ENCODE results near the gene KISS1R.
A peak's percentile ranks its signal among the peaks of the same experiment; 100 is the strongest.
"Not testable (repeated sequence)": the region's sequence is repeated elsewhere in the genome, so short reads cannot be mapped to it uniquely, and the experiment has no call there.

KISS1R gene

DNA sequence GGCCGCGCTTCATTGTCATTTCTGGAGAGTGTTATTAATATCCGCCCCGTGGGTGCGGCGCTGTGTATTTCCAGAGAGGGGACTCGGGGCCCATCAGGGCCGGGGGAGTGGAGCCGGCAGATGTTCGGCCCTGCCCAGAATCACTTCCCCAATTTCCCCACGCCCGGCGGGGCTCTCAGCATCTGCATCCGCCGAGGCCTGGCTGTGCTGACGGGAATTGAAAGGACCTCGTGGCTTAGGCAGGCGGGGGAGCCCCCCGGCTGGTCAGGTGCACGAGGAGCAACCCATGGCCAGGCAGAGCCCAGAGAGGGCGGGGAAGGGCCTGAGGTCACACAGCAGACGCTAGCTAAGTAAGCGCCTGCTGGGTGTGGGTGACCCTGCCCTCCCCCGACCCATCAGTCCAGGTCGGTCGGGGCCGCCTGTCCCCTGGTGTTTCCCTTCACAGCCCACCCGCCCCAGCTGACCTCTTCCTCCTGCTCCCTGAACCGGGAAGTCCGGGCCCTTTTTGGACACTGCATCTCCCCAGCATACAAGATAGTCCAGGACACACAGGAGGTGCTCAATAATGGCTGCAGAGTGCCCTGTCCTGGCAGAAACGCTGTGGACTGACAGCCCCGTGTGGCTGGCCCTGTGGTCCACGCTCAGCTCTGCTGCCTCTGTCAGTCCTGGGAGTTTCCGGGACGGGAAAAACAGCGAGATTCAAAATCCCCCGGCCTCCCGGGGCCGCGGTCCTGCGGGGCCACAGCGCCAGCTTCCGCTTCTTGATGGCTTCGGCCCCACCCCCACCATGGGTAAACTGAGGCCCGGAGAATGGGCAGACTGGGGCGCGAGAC lies 30.8 kb downstream of the KISS1R start:
- FAIRE-seq (peak; percentile 99), DNase-seq (ENCODE audit: extremely low spot score, insufficient read length, low read depth) (peak; percentile 75)

DNA sequence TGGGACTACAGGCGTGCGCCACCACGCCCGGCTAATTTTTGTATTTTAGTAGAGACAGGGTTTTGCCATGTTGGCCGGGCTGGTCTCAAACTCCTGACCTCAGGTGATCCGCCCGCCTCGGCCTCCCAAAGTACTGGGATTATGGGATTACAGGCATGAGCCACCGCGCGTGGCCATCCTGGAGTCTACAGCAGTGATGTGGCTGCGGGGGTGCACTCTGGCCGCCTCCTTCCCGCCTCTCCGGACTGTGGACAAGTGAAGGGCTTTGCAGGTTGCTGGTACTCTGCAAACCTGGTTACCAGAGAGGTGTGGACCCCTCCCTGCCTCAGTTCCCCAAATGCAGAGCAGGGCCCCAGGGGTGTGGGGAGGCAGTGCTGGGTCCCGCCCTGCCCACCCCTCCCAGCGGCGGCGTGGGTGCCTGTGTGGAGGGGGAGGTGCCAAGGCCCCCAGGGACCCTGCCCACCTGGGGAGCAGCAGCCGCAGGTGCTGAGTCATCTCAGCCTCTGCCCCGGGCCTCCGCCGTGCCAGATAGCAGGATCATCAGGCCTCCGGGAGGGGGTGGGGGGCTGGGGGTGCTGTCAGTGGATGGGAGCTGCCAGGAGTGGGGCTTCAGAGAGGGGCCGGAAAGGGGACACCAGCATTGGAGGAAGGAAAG lies 31.8 kb downstream of the KISS1R start:
- DNase-seq (ENCODE audit: extremely low spot score, insufficient read length, low read depth) (no peak), FAIRE-seq (peak; percentile 60)

DNA sequence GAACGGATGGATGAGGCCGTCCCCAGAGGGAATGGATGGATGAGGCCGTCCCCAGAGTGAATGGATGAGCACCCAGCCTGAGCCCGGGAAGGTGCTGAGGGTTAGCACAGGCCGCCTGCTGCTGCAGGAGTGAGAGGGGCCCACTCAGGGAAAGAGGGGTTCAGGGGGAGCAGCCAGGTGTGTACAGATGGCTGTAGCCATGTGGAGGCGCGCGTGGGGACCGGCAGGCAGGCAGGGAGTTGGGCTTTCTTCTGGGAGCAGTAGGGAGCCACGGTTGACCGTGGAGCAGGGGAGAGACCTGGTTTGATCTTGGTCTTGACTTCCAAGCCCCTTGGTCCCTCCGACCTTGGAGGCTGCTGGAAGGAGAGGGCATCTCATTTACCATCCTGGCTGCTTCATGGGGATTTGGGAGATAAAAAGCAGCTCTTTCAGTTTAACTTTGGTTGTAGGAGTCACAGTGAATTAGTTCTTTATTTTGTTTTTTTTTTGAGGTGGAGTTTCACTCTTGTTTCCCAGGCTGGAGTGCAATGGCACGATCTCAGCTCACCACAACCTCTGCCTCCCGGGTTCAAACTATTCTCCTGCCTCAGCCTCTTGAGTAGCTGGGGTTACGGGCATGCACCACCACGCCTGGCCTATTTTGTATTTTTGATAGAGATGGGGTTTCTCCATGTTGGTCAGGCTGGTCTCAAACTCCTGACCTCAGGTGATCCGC lies 33.4 kb downstream of the KISS1R start:
- peak; percentile 73 for FAIRE-seq
- no peak for DNase-seq (ENCODE audit: extremely low spot score, insufficient read length, low read depth)

DNA sequence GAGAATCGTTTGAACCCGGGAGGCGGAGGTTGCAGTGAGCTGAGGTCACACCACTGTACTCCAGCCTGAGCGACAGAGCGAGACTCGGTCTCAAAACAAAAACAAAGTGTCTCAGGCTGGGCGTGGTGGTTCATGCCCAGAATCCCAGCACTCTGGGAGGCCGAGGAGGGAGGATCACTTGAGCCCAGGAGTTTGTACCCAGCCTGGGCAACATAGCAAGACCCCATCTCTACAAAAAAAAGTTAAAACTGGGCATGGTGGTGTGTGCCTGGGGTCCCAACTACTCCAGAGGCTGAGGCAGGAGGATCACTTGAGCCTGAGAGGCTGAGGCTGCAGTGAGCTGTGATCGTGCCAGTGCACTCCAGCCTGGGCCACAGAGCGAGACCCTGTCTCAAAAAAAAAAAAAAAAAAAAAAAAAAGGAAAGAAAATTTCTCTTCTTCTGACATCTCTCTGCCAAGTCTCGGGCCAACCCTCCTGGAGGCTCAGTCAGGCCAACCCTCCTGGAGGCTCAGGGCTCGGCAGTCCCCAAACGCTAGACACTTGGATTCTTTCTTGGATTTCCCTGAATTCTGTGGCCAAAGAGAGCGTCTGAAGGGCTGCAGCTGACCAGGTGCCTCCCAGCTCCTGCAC lies 35.0 kb downstream of the KISS1R start:
- no peak for DNase-seq (ENCODE audit: extremely low spot score, insufficient read length, low read depth)
- FAIRE-seq = no peak

DNA sequence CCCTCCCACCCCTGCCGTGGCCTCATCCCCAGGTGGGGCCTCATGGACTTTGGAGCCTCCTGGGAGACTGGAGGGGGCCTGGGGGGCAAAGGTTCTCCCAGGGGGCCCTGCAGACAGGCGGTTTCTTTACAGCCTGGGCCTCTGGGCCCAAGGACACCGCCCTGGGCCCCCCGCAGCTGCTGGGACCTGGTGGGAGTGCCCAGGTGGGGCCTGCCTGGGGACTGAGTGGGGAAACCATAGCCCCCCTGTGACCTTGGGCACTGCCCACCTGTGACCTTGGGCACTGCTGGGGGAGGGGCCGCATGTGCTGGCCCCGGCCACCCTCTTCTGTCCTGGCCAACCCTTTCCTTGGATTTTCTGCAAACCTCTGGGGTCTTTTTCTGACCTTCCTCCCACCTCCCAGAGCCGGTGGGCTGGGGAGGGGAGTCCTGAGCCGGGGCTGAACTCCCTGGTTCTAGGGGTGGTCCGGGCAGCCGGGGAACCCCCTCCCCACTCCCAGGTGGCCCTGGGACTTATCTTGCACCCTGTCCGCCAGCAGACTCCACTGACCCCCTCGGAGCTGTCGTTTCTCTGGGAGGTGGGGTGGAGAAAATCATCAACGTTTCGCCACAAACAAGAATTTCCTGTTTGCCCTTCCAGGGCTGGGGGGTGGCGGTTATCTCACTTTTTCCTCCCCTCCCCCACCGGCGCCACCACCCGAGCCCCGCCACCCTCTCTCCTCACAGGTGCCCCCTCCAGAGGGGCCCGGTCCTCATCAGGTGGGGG lies 35.7 kb downstream of the KISS1R start:
- DNase-seq (ENCODE audit: extremely low spot score, insufficient read length, low read depth) (no peak), FAIRE-seq (peak; percentile 71)

DNA sequence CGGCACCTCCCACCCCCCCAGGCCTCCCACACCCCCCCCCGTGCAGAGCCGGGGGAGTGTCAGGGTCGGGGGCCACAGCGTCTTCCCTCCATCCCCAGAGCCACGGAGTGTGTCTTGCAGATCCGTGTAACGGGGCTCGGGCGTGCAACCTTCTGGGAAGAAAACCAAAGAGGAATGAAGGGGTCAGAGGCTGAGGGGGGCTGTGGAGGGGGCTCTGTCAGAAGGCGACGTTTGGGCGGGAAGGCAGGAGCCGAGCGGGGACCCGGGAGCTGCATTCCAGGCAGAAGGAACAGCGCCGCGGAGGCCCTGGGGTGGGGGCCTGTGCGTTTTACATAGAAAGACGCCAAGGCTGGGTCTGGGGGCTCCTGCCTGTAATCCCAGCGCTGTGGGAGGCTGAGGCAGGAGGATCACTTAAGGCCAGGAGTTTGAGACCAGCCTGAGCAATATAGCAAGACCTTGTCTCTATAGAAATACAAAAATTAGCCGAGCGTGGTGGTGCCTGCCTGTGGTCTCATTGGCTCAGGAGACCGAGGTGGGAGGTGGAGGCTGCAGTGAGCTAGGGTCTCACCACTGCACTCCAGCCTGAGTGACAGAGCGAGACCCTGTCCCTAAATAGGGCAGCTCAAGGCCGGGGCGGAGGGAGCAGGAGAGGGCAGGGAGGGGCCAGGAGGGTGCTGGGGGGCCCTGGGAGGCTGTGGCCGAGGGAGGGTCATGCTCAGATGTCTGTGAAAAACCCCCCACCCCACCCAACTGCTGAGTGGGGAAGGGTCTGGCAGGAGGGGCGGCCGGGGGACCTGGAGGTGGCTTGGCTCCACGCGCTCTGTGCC lies 36.5 kb downstream of the KISS1R start:
- no peak for DNase-seq (ENCODE audit: extremely low spot score, insufficient read length, low read depth)
- no peak for FAIRE-seq

DNA sequence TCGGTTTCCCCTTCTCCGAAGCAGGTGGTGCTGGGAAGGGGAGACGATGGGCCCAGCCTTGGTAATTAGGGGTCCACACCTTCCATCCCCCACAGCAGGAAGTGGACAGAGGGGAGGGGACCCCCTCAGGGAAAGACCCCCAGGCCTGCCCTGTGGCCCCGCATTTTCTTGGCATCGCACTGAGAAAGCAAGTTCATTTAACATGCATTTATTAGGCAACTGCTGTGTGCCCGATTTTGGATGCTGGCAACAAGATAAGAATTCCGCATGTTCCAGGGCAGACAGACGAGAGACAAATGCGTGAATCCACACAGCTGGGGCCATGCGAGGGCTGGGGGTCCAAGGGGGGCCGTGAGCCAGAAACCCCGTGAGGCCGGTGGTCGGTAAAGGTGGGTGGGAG lies 37.1 kb downstream of the KISS1R start:
- DNase-seq (ENCODE audit: extremely low spot score, insufficient read length, low read depth) (no peak), FAIRE-seq (peak; percentile 60)

DNA sequence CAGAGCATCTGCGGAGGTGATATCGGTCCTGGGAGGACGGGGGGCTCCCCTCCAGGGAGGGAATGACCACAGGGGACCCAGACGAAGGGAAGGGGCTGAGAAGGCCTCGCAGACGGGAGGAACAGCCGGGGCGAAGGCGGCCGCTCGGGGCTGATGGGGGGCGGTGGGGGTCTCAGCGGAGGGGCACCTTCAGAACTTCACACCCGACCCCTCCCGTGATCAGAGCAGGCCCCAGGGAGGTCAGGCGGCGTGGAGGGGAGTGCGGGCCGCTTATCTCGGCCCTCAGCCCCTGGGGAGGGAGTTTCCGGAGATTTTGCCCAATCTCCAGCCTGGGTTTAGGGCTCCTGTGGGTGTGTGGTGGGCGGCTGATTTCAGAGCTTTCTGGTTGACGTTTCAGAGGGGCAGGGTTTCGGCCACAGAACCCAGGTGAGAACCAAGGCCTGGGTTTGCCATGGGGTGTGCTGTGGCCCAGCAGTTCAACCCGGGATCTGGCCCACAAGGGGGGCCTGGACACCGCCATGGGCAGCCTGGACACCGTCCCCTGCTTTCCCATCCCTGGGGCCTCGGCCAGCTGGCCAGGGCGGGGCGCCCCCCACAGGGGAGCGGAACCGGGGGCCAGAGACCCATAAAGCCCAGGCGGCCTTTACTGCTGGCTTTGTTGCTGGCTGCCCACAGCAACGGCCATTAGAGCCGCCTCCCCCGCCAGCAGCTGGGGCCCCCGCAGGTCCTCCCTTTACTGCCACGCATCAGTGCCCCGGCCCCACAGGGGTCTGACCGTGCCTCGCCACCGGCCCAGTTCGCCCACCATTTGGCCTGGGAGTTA lies 37.8 kb downstream of the KISS1R start:
- FAIRE-seq = peak; percentile 96
- DNase-seq (ENCODE audit: extremely low spot score, insufficient read length, low read depth) = peak; percentile 86

DNA sequence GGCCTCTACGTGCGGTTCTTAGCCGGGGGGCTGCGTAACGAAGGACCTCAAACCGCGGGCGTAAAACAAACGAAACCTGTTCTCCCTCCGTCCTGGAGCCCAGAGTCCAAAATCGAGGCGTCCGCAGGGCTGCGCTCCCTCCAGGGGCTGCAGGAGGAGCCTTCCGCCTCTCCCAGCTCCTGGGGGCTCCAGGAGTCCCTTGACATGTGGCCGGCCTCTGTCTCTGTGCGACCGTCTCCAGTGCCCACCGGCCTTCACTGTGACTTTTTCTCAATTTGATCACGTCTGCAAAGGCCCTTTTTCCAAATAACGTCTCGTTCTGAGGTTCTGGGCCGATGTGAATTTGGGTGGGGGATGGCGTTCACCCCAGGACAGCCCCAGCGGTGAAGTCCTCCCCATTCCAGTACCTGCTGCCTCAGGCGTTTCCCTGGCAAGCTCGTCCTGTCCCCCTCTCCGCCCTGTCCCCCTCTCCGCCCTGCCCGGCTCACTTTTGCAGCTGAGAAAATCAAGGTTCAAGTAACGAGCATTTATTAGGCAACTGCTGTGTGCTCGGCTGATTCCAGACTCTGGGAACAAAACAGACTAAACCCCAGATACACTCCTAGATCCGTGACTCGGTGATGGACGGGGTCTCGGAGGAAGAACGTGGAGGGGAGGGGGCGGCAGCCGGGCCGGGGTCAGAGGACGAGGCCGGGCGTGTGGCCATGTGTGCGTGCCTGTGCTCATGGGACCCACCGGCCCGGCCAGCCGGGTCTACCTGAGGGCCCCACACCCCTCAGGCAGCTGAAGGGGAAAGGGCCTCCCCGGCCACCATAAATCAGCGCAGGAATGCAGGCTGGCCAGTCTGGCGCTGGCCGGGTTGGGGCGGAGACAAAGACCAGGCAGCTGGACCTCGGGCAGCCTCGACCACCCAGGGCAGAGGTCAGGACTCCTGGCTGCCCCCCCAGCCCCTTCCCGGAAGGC lies 39.0 kb downstream of the KISS1R start:
- DNase-seq (ENCODE audit: extremely low spot score, insufficient read length, low read depth) (no peak), FAIRE-seq (no peak)

DNA sequence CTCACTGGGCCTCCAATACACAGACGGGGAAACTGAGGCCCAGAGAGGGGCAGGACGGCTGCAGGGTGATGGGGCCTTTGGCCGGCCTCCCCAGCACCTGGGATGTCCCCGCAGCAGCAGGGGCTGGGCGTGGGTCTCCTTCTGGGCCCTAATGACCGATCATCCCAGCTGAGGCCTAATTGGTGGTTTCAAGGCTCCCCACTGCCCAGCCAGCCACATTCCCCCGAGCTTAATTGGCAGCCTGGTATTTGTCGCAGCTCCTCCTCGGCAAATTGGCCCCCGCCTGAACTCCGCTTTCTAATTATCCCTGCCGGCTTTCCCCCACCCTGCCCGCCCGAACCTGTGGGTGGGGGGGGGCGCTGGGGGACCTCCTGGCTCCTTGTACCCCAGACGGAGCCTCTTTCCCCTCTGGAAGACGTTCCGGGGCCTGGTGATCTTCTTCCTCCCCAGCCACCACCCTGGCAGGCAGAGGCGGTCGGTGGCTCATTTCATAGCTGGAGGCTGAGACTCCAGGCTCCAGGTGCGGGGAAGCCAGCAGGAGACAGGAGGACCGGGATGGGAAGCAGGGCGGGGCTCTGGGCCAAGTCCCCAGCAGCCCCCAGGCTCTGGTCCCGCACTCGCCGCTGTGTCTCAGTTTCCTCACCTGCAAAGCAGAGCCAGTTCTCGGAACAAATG lies 39.8 kb downstream of the KISS1R start:
- DNase-seq (ENCODE audit: extremely low spot score, insufficient read length, low read depth) = no peak
- FAIRE-seq = no peak

DNA sequence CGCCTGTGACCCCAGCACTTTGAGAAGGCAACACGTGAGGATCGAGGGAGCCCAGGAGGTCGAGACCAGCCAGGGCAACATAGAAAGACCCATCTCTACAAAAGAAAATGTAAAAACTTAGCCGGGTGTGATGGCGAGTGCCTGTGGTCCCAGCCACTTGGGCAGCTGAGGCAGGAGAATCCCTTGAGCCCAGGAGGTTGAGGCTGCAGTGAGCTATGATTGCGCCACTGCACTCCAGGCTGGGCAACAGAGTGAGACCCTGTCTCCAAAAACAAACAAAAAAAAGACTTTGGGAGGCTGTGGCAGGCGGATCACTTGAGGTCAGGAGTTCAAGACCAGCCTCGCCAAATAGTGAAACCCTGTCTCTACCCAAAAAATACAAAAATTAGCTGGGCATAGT lies 40.4 kb downstream of the KISS1R start:
- FAIRE-seq; DNase-seq (ENCODE audit: extremely low spot score, insufficient read length, low read depth): not testable (repeated sequence)

DNA sequence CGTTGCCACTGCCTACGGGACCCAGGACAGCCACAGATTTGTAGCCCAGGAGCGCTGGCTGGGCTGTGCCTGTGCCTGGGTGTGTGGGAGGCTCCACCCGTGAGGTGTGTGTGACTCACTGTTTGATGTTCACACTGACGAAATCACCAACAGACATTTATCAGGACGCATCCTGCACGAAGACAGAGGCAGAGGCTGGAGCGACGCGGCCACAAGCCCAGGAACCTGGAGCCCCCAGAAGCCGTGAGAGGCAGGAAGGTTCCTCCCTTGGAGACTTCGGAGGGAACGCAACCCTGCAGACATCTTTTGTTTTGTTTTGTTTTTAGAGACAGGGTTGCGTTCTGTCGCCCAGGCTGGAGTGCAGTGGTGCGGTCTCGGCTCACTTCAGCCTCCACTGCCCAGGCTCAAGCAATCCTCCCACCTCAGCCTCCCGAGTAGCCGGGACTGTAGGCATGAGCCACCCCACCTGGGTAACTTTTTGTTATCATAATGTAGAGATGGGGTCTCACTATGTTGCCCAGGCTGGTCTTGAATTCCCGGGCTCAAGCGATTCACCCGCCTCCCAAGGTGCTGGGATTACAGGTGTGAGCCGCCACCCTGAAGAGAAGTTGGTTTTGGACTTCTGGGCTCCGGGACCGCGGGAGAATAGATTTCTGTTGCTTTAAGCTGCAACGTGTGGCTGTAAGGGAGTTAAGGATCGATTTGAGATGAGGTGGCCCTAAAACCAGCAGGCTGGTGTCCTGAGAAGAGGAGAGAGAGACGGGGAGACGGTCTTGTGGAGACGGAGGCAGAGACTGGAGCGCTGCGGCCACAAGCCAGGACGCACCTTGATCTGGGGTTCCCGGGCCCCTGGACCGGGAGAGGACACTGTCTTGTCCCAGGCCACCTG lies 42.1 kb downstream of the KISS1R start:
- DNase-seq (ENCODE audit: extremely low spot score, insufficient read length, low read depth) (no peak), FAIRE-seq (no peak)

DNA sequence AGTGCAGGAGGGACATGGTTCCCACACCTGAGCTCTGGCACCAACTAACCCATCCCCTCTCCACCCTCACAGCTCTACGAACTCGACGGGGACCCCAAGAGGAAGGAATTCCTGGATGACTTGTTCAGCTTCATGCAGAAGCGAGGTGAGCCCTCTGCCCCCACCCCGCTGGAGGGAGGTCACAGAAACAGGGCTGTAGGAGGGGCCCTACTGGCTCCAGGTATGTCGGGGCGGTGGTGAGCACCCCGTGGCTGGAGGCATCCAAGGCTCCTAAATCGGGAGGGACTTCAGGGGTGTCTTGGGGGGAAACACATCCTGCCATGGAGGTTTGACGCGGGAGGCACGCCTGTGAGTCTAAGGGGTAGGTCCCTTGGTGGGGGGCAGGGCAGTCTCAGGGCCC lies 42.9 kb downstream of the KISS1R start:
- DNase-seq (ENCODE audit: extremely low spot score, insufficient read length, low read depth) (no peak), FAIRE-seq (no peak)

DNA sequence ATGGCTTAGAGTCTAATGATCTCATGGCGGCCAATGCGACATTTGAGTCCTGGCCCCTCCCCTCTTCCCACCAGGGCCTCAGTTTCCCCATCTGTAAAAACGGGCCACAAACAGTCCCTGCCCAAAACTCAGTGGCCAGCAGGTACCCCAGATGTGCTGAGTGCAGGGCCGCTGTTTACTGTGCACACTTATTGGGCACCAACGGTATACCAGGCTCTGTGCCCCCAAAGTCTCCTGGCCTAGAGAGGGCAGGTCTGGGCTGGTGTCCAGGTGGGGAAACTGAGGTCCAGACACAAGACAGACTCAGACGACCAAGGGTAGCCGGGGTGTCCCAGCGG lies 43.4 kb downstream of the KISS1R start:
- DNase-seq (ENCODE audit: extremely low spot score, insufficient read length, low read depth) (no peak), FAIRE-seq (no peak)

DNA sequence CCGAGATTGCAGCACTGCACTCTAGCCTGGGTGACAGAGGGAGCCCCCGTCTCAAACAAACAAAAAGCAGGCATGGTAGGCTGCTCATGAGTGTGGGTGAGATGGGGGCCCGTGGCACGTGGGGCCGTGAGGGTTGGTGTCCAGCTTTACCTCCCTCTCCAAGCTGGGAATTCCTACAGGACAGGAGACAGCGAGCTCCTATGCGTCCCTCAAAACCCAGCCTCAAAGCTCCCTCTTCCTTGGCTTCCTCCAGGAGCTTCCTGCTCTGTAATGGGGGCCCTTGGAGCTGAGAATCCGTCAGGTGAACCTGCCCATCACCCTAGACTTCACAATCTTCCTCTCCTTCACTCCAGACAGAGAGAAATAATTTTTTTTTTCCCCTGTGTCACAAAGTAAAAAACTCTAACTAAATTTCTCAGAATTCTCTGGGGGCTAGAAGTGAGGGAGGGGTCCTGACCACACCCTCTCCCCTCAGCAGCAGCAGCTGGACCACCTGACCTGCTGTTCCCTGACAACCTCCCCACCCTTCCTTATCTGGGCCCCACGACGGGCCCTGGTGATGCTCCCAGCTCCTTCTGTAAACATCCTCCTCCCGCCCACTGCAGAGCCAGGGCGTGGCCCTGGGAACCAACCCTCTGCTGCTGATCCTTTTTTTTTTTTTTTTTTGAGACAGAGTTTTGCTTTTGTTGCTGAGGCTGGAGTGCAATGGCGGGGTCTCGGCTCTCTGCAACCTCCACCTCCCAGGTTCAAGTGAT lies 44.9 kb downstream of the KISS1R start:
- FAIRE-seq = no peak
- DNase-seq (ENCODE audit: extremely low spot score, insufficient read length, low read depth) = no peak

All from GM18507 (cell line).